K562 (cell line): ENCODE results near the gene ITGB2. TPM values are rescaled to one million over a fixed set of nuclear protein-coding genes. Genes with fewer than 3 reads are reported as not detected.

Source experiments
- ATAC-seq: fragments of 200-7000 bp; cut with Tn5 transposase; 3 replicates; pipeline ENCODE4 v1.9.1; 2020; ENCODE audit warnings: moderate library complexity
- BruUV-seq: library from RNA; stranded (reverse); fragments of 400-500 nt; replicated peaks from 2 replicates; lab custom pipeline; 2021; lab: Mats Ljungman, UMichigan
- CTCF ChIA-PET: fragments of 300-600 bp; formaldehyde crosslinking; extraction: SDS; loops from one replicate; lab custom pipeline; 2021; ENCODE audit warnings: low intra/inter-chr PET ratio; lab: Yijun Ruan, JAX
- POLR2A ChIA-PET: fragments of 300-600, 350-650 bp; sonication (Branson Sonifier 250); formaldehyde crosslinking; extraction: SDS; loops from one replicate; lab custom pipeline; 2021; ENCODE audit warnings: antibody characterized with exemption, inconsistent platforms; lab: Yijun Ruan, JAX
- DNase-seq, 4 experiments: peaks; one replicate each; pipeline versions ENCODE4 v3.0.0 to v3.0.0-alpha.2; 2011 to 2018; ENCODE audit warnings: low spot score in 3 of 4, mixed read lengths in 3 of 4; ENCODE audit errors: extremely low read depth in 1 of 4
- FAIRE-seq: peaks from 2 replicates; lab custom pipeline; 2011; peaks lifted over from hg19 to GRCh38; lab: Jason Lieb, UNC
- H2AFZ ChIP-seq: 2 replicates; pipeline ENCODE4 v1.6.0; 2011; ENCODE audit warnings: low read depth, low read length, control low read depth, inconsistent platforms
- H3K27ac ChIP-seq: fragments of 200-600 bp; 3 replicates; pipeline ENCODE4 v1.8.0; 2011; ENCODE audit warnings: low read depth, mild to moderate bottlenecking, control low read depth, inconsistent platforms, low read length, moderate library complexity, mixed read lengths; ENCODE audit errors: extremely low read depth
- H3K27me3 ChIP-seq, 2 experiments: fragments of 300-600 bp in 1 of 2; 2 replicates in 1 of 2; 3 replicates in 1 of 2; pipeline versions ENCODE4 v1.6.0 to v1.8.0; 2011; ENCODE audit warnings: inconsistent platforms in 2 of 2, low read length in 2 of 2, mild to moderate bottlenecking in 1 of 2, mixed read lengths in 1 of 2, moderate library complexity in 1 of 2; ENCODE audit not compliant: control insufficient read depth in 2 of 2, insufficient read depth in 2 of 2
- H3K36me3 ChIP-seq: fragments of 300-600 bp; 3 replicates; pipeline ENCODE4 v1.8.0; 2011; ENCODE audit warnings: mild to moderate bottlenecking, low read length, inconsistent platforms; ENCODE audit not compliant: control insufficient read depth, insufficient read depth
- H3K4me1 ChIP-seq, 2 experiments: fragments of 200-600 bp in 1 of 2; replicated peaks in 1 of 2; 2 replicates in 1 of 2; 3 replicates in 1 of 2; pipeline versions ENCODE4 v1.5.1 to v1.8.0; 2011; ENCODE audit warnings: inconsistent platforms in 2 of 2, low read length in 2 of 2, mild to moderate bottlenecking in 1 of 2, mixed read lengths in 1 of 2, moderate library complexity in 1 of 2; ENCODE audit not compliant: control insufficient read depth in 2 of 2, insufficient read depth in 2 of 2
- H3K4me2 ChIP-seq: 2 replicates; pipeline ENCODE4 v1.6.1; 2011; ENCODE audit warnings: low read length, control low read depth, inconsistent platforms, mixed read lengths; ENCODE audit not compliant: insufficient read depth
- H3K4me3 ChIP-seq: fragments of 200-600 bp; sonication (generic), shearing (Covaris generic); 2 replicates; pipeline ENCODE4 v1.5.1; 2016; ENCODE audit warnings: control low read depth, inconsistent platforms
- H3K79me2 ChIP-seq: fragments of 200-600 bp; 3 replicates; pipeline ENCODE4 v1.8.0; 2011; ENCODE audit warnings: low read length, inconsistent platforms; ENCODE audit not compliant: control insufficient read depth, insufficient read depth
- H3K9ac ChIP-seq, 2 experiments: 2 replicates each; pipeline versions ENCODE4 v1.6.0 to v1.6.1; 2011; ENCODE audit warnings: low read depth in 2 of 2, low read length in 2 of 2, control low read depth in 1 of 2, inconsistent platforms in 1 of 2, mild to moderate bottlenecking in 1 of 2, mixed read lengths in 1 of 2; ENCODE audit not compliant: insufficient read depth in 1 of 2
- H3K9me1 ChIP-seq: one replicate; pipeline ENCODE4 v1.6.0; 2011; ENCODE audit warnings: inconsistent platforms, mild to moderate bottlenecking, low read length, moderate library complexity; ENCODE audit not compliant: control insufficient read depth, insufficient read depth
- H3K9me3 ChIP-seq: replicated peaks from 2 replicates; pipeline ENCODE4 v1.5.1; 2011; ENCODE audit warnings: low read depth, low read length, inconsistent platforms; ENCODE audit not compliant: control insufficient read depth, insufficient read depth
- H4K20me1 ChIP-seq: replicated peaks from 2 replicates; pipeline ENCODE4 v1.6.1; 2011; ENCODE audit warnings: low read length, inconsistent platforms, mixed read lengths; ENCODE audit not compliant: control insufficient read depth, insufficient read depth
- BRF1 ChIP-seq: IDR thresholded peaks from 3 replicates; pipeline ENCODE4 v1.6.1; 2011; ENCODE audit warnings: borderline replicate concordance, mild to moderate bottlenecking; ENCODE audit not compliant: insufficient read length; ENCODE audit errors: extremely low read depth
- EWSR1 ChIP-seq: fragments of 450-650 bp; IDR thresholded peaks from 2 replicates; pipeline ENCODE4 v1.6.1; 2018; ENCODE audit warnings: borderline replicate concordance, mild to moderate bottlenecking, low read depth, moderate library complexity; ENCODE audit not compliant: partially characterized antibody
- HIVEP1 ChIP-seq: fragments of 250-450 bp; sonication (Bioruptor Pico); IDR thresholded peaks from 2 replicates; pipeline ENCODE4 v1.4.0; 2020; ENCODE audit warnings: mild to moderate bottlenecking
- JUNB ChIP-seq: fragments of 450-650 bp; formaldehyde crosslinking; conservative IDR thresholded peaks from 2 replicates; pipeline ENCODE4 v1.4.0; 2020; ENCODE audit warnings: mild to moderate bottlenecking
- MXI1 ChIP-seq: IDR thresholded peaks from 2 replicates; pipeline ENCODE4 v1.6.1; 2011; ENCODE audit warnings: low read depth, mild to moderate bottlenecking, improper control_type of control experiment, low read length
- MYC ChIP-seq, 2 experiments: fragments of 250-450 bp in 1 of 2; sonication (Bioruptor Pico) in 1 of 2; IDR thresholded peaks; 2 replicates each; pipeline versions ENCODE4 v1.5.1 to v1.6.1; 2012 to 2021; ENCODE audit warnings: low read depth in 2 of 2, borderline replicate concordance in 1 of 2, improper control_type of control experiment in 1 of 2, low read length in 1 of 2, mild to moderate bottlenecking in 1 of 2, moderate library complexity in 1 of 2
- NRF1 ChIP-seq, 2 experiments: fragments of 450-650 bp; IDR thresholded peaks in 1 of 2; conservative IDR thresholded peaks in 1 of 2; 2 replicates each; pipeline ENCODE4 v1.6.1; 2014; ENCODE audit warnings: mild to moderate bottlenecking in 2 of 2
- PHF8 ChIP-seq: fragments of 200-600 bp; sonication (generic); IDR thresholded peaks from 2 replicates; pipeline ENCODE4 v1.6.1; 2012; ENCODE audit warnings: mixed run types, mild to moderate bottlenecking, inconsistent platforms, low read length, moderate library complexity, borderline replicate concordance
- RB1 ChIP-seq: fragments of 450-650 bp; IDR thresholded peaks from 2 replicates; pipeline ENCODE4 v1.6.1; 2017; ENCODE audit warnings: low read depth, mild to moderate bottlenecking
- RCOR1 ChIP-seq, 2 experiments: IDR thresholded peaks; 2 replicates each; pipeline ENCODE4 v1.6.1; 2012; ENCODE audit warnings: low read depth in 2 of 2, low read length in 2 of 2, borderline replicate concordance in 1 of 2, improper control_type of control experiment in 1 of 2
- RFX5 ChIP-seq: IDR thresholded peaks from 2 replicates; pipeline ENCODE4 v1.6.1; 2011; ENCODE audit warnings: low read depth, mild to moderate bottlenecking, improper control_type of control experiment, low read length
- SRSF7 ChIP-seq: fragments of 200-400 bp; formaldehyde crosslinking; optimal IDR thresholded peaks from 2 replicates; pipeline ENCODE3; 2017; ENCODE audit warnings: mild to moderate bottlenecking, low read depth, low read length
- WHSC1 ChIP-seq: IDR thresholded peaks from one replicate; pipeline ENCODE4 v1.6.1; 2012; ENCODE audit warnings: low read length, control low read depth, inconsistent platforms
- ZNF75A ChIP-seq: fragments of 450-650 bp; formaldehyde crosslinking; IDR thresholded peaks from 2 replicates; pipeline ENCODE4 v1.4.0; 2020; ENCODE audit warnings: mild to moderate bottlenecking
- ZNF76 ChIP-seq: fragments of 250-450 bp; sonication (Bioruptor Pico); IDR thresholded peaks from 2 replicates; pipeline ENCODE4 v1.4.0; 2020; ENCODE audit warnings: mild to moderate bottlenecking, moderate library complexity, borderline replicate concordance
- ZNF785 ChIP-seq: fragments of 250-450 bp; sonication (Bioruptor Pico); IDR thresholded peaks from 2 replicates; pipeline ENCODE4 v1.4.0; 2020; ENCODE audit warnings: mild to moderate bottlenecking
- WGBS: fragments of 100-300 bp; shearing (Covaris generic); methylation state at CpG from one replicate; pipeline ENCODE4 v1.1.6; 2016; ENCODE audit warnings: low coverage, mixed read lengths; ENCODE audit not compliant: insufficient coverage; ENCODE audit errors: missing lambda C conversion rate; 5-methylcytosine and 5-hydroxymethylcytosine counted together
- in situ Hi-C: fragments of 300-500 bp; cut with MboI; formaldehyde crosslinking; loops from 4 replicates; pipeline ENCODE4 v1.15.0; 2018; ENCODE audit warnings: inconsistent platforms, mixed read lengths
- intact Hi-C: fragments of 100-400 bp; cut with micrococcal nuclease; formaldehyde crosslinking; loops from 2 replicates; pipeline ENCODE4 v1.14.2; 2022
- polyA plus RNA-seq, 8 experiments: library from polyadenylated mRNA; depleted of rRNA in 4 of 8; stranded (reverse) in 5 of 8; unstranded in 3 of 8; fragments of >200 nt; fragmentation: Nextera tagmentation in 2 of 8; fragmentation: Illumina TruSeq in 1 of 8; extraction: Ambion mirVana in 2 of 8; extraction: Trizol in 1 of 8; gene quantifications; 2 replicates each; pipeline versions ENCODE4 v1.2.1 to v1.2.3, GENCODE V29; 2011 to 2014; ENCODE audit warnings: inconsistent platforms in 1 of 8, missing spikeins in 1 of 8
- total RNA-seq, 7 experiments: library from RNA; depleted of rRNA in 6 of 7; stranded (reverse); fragments of >200 nt in 6 of 7; fragmentation: Illumina TruSeq in 2 of 7; extraction: Trizol in 2 of 7; gene quantifications; 2 replicates each; pipeline versions ENCODE4 v1.2.1 to v1.2.3, GENCODE V29; 2011 to 2021; ENCODE audit warnings: low replicate concordance in 1 of 7
- TF ChIP-seq, protein P1 (sequence below): fragments of 250-450 bp; sonication (Bioruptor Pico); IDR thresholded peaks from 2 replicates; pipeline ENCODE4 v1.5.0; 2021
- TF ChIP-seq, protein P2 (sequence below): sonication (generic); formaldehyde crosslinking; IDR thresholded peaks from 2 replicates; pipeline ENCODE4 v1.8.0; 2022; ENCODE audit warnings: mild to moderate bottlenecking, low read depth, missing genetic modification reagents

Gene ITGB2
- total and polyA plus RNA-seq, 9 of the 15 experiments (the other 6 are each of a cell fraction or from before 2014, with no cell fraction given), result 0.07 to 1.3 (median 0.51) TPM; not detected in 2

DNA sequence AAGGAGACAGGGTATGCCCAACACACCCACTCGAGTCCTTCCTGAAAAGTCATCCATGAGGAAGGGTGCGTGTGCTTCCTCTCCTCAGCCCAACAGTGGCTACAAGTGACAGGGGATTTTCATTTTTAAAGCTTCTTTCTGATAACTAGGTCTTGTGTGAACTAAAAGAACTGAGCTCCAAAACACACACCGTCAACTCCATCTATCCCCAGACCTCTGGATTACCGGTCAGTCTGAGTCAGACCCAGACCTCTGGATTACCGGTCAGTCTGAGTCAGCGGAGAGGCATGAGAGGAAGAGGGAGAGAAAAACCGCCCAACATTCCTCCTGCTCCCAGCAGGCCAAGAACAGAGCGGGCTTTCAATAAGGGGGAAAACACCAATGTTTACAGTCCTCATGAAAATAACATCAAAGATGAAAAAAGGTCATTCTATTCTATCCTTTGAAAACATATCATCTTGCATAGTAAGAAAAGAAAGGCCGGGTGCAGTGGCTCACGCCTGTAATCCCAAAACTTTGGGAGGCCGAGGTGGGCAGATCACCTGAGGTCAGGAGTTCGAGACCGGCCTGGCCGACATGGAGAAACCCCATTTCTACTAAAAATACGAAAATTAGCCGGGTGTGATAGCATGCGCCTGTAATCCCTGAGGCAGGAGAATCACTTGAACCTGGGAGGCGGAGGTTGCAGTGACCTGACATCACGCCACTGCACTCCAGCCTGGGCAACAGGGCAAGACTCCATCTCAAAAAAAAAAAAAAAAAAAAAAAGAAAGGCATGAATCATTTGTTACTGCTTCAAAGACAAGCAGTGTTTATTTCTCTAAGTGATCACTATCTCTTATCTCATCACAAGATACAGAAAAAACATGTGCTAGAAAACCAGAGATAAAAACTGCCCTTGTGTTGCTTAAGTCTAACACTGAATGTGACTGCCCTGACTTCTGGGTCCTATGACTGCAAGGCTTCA, 50.6 kb downstream of the ITGB2 start:
- peak; percentile 93 for FAIRE-seq
- no peak for TF ChIP-seq ZNF785 (CRISPR knock-in tag)
- TF ChIP-seq, protein P1, sequence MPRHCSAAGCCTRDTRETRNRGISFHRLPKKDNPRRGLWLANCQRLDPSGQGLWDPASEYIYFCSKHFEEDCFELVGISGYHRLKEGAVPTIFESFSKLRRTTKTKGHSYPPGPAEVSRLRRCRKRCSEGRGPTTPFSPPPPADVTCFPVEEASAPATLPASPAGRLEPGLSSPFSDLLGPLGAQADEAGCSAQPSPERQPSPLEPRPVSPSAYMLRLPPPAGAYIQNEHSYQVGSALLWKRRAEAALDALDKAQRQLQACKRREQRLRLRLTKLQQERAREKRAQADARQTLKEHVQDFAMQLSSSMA (CRISPR knock-in tag), result no peak
- peak in 1 of 2 experiments; percentile 53; a peak in 1 of 4 replicates for TF ChIP-seq RCOR1 (IDR thresholded peaks at IDR 0.05; ENCODE audit: borderline replicate concordance in 1 of 2, low read depth in 2 of 2, low read length in 2 of 2)
- TF ChIP-seq SRSF7, result no peak
- TF ChIP-seq BRF1, result no peak
- no peak for TF ChIP-seq HIVEP1 (CRISPR knock-in tag)
- TF ChIP-seq ZNF75A (CRISPR knock-in tag), result no peak
- TF ChIP-seq RFX5, result no peak
- TF ChIP-seq, protein P2, sequence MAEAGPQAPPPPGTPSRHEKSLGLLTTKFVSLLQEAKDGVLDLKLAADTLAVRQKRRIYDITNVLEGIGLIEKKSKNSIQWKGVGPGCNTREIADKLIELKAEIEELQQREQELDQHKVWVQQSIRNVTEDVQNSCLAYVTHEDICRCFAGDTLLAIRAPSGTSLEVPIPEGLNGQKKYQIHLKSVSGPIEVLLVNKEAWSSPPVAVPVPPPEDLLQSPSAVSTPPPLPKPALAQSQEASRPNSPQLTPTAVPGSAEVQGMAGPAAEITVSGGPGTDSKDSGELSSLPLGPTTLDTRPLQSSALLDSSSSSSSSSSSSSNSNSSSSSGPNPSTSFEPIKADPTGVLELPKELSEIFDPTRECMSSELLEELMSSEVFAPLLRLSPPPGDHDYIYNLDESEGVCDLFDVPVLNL (CRISPR knock-in tag), result no peak
- TF ChIP-seq EWSR1, result no peak
- no peak for TF ChIP-seq NRF1 (conservative IDR thresholded peaks at IDR 0.05 in 1 of 2, IDR thresholded peaks at IDR 0.05 in 1 of 2)
- no peak for TF ChIP-seq WHSC1
- TF ChIP-seq MXI1, result no peak
- TF ChIP-seq MYC (IDR thresholded peaks at IDR 0.05; ENCODE audit: low read depth, low read length), result no peak; the same call in 1 of the 2 replicates
- no peak for TF ChIP-seq MYC (CRISPR knock-in tag; IDR thresholded peaks at IDR 0.05; ENCODE audit: borderline replicate concordance, low read depth)
- no peak for TF ChIP-seq RB1
- TF ChIP-seq PHF8, result no peak
- no peak for TF ChIP-seq JUNB (CRISPR knock-in tag)
- no peak for TF ChIP-seq ZNF76 (CRISPR knock-in tag)

More for the DNA sequence above, 50.6 kb downstream of the ITGB2 start:
- intact Hi-C loops, result loop anchor here (1.0 kb wide), 1 partner anchor 15 kb away; no protein-coding TSS in a partner anchor
- WGBS, result 14% methylated on average over 19 of the region's 19 CpGs
- H3K9me1 ChIP-seq, result peaks cover 26% of the 10 kb centered on the region
- H3K9ac ChIP-seq, result peak overlapping the region; percentile 8 to 24; a peak in 3 of 4 replicates
- in situ Hi-C loops, result no loop called here
- peak overlapping the region; percentile 71 for H3K4me2 ChIP-seq
- peak overlapping the region; percentile 67; the same call in 2 of the 3 replicates for H3K27ac ChIP-seq
- H3K9me3 ChIP-seq, result no peaks in the 10 kb centered on the region
- peaks cover 57% of the 10 kb centered on the region for H4K20me1 ChIP-seq
- BruUV-seq, result no TSS peak
- H3K79me2 ChIP-seq, result peaks cover 84% of the 10 kb centered on the region
- H3K36me3 ChIP-seq, result peaks cover 22% of the 10 kb centered on the region; the same call in 2 of the 3 replicates
- peak overlapping the region; percentile 13; the same call in 1 of the 2 replicates for H3K4me3 ChIP-seq
- ATAC-seq (peak; percentile 52), DNase-seq (peak in 2 of 4 experiments; percentile 68 to 85)
- H3K27me3 ChIP-seq, result no peaks in the 10 kb centered on the region
- ChIA-PET POLR2A (interaction anchor here (0.7 to 1.0 kb wide), 3 partner anchors 9 to 25 kb away, joined by 3 to 7 read pairs (median 6); no protein-coding TSS in a partner anchor), CTCF (no interaction called here)
- H3K4me1 ChIP-seq, result peaks cover 52 to 63% of the 10 kb centered on the region in 2 experiments
- no peak overlapping the region for H2AFZ ChIP-seq
